Measurements from ENCODE around the gene RASSF7.

Gene RASSF7

DNA sequence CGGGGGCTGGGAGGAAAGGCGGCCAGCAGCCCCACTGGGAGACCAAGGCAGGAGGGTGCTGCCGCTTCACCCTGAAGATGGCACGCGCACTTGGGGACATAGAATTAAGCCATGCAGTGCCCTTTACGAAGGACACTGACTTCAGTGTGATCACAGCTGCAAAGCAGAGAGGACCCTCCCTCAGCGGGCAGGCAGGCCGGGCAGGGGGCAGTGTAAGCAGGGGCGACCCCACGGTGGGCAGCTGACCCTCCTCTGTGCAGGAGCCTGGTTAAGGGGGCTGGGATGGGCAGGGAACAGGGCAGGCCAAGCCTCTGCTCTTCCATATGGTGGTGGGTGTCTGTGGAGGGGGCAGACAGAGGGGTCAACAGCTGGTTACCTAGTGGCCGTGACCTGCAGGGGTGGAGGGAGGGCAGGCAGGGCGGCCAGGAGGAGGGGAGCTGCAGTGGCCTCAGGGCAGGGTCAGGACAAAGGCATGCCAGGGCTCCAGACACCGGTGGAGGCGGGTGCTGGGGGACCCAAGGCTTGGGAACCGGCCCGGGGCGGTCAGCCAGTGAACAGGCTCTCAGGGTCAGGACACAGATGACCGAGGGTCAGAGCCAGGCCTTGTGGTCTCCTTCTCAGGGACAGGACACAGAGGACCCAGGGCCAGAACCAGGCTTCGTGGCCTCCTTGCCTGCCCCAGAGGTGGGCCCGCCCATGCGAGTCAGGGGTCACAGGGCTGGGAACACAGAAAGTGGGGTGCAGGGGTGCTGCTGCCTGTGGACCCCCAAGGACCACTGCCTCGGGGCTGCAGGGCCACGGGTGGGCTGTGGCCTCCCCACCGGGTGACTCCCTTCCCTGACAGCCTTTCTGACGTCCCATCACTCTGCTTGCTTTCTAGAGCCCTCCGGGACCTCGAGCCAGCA, 7.4 kb upstream of the RASSF7 start:
- DNase-seq = no peak

DNA sequence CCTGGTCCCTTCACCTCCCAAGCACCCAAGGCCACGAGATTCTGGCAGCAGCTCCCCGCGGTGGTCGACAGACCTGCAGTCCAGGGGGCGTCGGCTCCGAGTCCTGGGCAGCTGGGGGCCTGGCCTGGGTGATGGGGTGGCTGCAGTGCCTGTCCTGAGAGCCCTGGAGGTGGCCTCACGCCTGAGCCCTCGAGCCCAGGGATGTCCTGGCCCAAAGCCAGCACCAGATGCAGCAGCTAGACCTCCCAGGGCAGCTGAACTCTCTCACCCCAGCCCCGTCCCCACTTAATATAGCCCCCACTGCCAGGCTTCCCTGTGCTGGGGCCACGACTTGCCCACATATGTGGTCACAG, 6.8 kb upstream of the RASSF7 start:
- DNase-seq = no peak

DNA sequence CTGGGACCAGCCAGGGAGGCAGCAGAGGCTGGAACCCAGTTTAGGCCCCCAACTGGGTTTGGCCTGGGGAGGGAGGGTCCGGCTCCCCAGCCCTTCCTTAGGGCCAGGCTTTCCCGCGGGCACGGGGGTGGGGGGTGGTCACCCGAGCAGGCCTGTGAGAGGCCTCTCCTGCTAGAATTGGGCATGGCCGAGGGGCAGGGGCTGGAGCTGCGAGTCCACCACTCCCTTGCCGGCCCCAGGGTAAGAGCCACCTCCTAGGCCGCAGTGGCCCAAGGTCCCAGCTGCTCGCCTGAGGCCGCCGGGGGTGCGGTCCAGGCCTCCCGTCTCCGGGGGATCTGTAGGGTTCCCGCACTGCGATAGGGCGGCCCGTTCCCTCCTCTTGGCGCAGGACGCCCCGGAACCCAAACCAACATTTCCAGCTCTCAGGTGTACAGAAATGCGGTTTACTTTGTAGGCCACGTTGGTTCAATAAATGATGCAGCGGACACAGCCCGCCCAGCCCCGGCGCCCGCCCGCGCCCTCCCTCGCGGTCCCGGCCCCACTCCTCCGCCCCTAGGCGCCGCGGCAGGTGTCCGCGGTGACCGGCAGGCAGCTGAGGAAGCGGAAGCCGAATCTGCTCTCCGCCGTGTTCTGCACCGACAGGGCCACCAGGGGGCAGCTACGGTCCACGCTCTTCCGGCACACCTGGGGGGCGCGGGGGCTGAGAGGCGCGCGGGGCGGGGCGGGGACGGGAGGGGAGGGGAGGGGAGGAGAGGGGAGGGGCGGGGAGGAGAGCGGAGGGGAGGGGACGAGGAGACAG, 6.1 kb upstream of the RASSF7 start:
- no peak for DNase-seq

- DNase-seq = no peak
Observed at GRCh38 chr11:555227-555779, 5.5 kb upstream of the RASSF7 start.

- DNase-seq = no peak
Observed at GRCh38 chr11:555780-556661, 4.7 kb upstream of the RASSF7 start.

- DNase-seq = no peak
Observed at GRCh38 chr11:556662-557256, 4.0 kb upstream of the RASSF7 start.

- no peak for DNase-seq
Observed at GRCh38 chr11:557328-558132, 3.2 kb upstream of the RASSF7 start.

DNA sequence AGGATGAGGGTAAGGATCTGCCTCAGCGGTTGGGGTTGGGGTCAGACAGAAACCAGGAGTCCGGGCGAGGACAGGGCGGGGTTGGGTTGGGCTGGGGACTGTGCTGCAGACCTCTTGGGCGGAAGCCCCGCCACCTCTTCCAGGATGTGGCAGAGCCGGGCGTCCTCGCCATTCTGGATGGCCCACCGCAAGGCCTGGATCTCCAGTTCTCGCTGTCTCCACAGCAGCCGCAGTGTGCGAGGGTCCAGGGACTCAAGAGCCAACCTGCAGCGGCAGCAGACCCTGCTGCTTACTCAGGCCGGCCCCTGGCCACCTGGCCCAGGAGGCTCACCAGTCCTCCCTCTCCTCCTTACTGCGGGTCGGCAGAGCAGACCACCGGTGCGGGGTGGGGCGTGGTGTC, 2.3 kb upstream of the RASSF7 start:
- no peak for DNase-seq

- no peak for DNase-seq
Observed at GRCh38 chr11:559020-559620, 1.6 kb upstream of the RASSF7 start.

- no peak for DNase-seq
Observed at GRCh38 chr11:559712-560304, 962 bp upstream of the RASSF7 start.

- DNase-seq = no peak
Observed at GRCh38 chr11:561148-562003, 606 bp downstream of the RASSF7 start.

DNA sequence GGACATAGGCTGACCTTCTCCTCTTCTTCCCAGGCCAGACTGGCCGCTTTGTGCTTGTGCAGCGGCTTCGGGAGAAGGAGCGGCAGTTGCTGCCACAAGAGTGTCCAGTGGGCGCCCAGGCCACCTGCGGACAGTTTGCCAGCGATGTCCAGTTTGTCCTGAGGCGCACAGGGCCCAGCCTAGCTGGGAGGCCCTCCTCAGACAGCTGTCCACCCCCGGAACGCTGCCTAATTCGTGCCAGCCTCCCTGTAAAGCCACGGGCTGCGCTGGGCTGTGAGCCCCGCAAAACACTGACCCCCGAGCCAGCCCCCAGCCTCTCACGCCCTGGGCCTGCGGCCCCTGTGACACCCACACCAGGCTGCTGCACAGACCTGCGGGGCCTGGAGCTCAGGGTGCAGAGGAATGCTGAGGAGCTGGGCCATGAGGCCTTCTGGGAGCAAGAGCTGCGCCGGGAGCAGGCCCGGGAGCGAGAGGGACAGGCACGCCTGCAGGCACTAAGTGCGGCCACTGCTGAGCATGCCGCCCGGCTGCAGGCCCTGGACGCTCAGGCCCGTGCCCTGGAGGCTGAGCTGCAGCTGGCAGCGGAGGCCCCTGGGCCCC, 1.4 kb downstream of the RASSF7 start:
- no peak for DNase-seq

- DNase-seq = no peak
Observed at GRCh38 chr11:563066-563811, 2.5 kb downstream of the RASSF7 start.

DNA sequence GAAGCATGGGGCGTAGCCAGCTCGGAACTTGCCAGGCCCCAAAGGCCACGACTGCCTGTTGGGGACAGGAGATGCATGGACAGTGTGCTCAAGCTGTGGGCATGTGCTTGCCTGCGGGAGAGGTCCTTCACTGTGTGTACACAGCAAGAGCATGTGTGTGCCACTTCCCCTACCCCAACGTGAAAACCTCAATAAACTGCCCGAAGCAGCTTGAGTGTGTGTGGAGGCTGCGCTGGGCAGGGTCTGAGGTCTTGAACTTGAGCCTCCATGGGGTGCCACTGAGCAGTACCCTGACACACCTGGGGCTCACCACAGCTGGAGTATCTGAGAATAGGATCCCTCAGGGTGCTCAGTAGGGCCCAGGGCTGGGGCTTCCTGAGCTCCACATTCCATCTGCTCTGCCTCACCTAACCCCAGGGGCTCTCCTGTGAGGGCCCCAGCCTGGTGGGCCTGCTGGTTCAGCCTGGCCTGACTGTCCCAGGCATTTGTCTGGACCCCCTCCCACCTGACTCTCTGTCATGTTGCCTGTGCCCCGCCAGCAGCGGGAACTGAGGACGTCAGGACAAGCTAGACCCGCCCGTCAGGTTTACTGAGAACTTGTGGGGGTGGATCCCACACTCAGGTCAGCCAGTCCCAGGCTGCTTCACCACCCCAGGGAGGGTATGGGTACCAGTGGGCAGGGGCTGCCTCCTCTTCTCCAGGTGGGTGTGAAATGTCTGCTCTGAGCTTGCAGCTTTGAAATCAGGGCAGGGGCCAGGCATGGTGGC, 3.2 kb downstream of the RASSF7 start:
- DNase-seq = no peak

GRCh38 chr11:565921-566509, 5.2 kb downstream of the RASSF7 start:
- no peak for DNase-seq

- no peak for DNase-seq
Observed at GRCh38 chr11:567011-567628, 6.3 kb downstream of the RASSF7 start.

All from SIG-M5 (cell line).